IMR-90 (cell line): ENCODE data around the gene CFAP299. TPM values are rescaled to one million over a fixed set of nuclear protein-coding genes. Genes with fewer than 3 reads are reported as not detected.

Source experiments
- ATAC-seq: fragments of 200-7000 bp; cut with Tn5 transposase; 2 replicates; pipeline ENCODE4 v1.9.1; 2020; ENCODE audit warnings: low read depth, mild to moderate bottlenecking, moderate library complexity
- BruUV-seq: library from RNA; stranded (reverse); fragments of 400-500 nt; replicated peaks from 2 replicates; lab custom pipeline; 2021; lab: Mats Ljungman, UMichigan
- CTCF ChIA-PET: fragments of 300-600 bp; formaldehyde crosslinking; extraction: SDS; loops from one replicate; lab custom pipeline; 2021; ENCODE audit warnings: antibody characterized with exemption; lab: Yijun Ruan, JAX
- POLR2A ChIA-PET: fragments of 300-600 bp; sonication (Branson Sonifier 250); formaldehyde crosslinking; loops from one replicate; lab custom pipeline; 2022; ENCODE audit warnings: antibody characterized with exemption; ENCODE audit not compliant: unreplicated experiment; lab: Charles Lee
- DNase-seq: peaks from one replicate; pipeline ENCODE4 v3.0.0; 2013
- H2AFZ ChIP-seq: replicated peaks from 2 replicates; pipeline ENCODE3; 2013; ENCODE audit warnings: low read length, mild to moderate bottlenecking; ENCODE audit not compliant: poor library complexity
- H2AK5ac ChIP-seq: 2 replicates; pipeline ENCODE4 v1.6.1; 2013; ENCODE audit warnings: low read depth, low read length, inconsistent platforms
- H2AK9ac ChIP-seq: replicated peaks from 2 replicates; pipeline ENCODE3; 2013; ENCODE audit warnings: mild to moderate bottlenecking, low read depth, low read length, moderate library complexity; ENCODE audit not compliant: poor library complexity
- H2BK120ac ChIP-seq: 2 replicates; pipeline ENCODE4 v1.6.1; 2013; ENCODE audit warnings: low read depth, low read length, inconsistent platforms
- H2BK15ac ChIP-seq: 3 replicates; pipeline ENCODE4 v1.6.1; 2013; ENCODE audit warnings: low read depth, low read length, inconsistent platforms
- H2BK20ac ChIP-seq: 2 replicates; pipeline ENCODE4 v1.6.1; 2013; ENCODE audit warnings: low read depth, mild to moderate bottlenecking, inconsistent platforms, low read length, moderate library complexity
- H2BK5ac ChIP-seq: 2 replicates; pipeline ENCODE4 v1.6.1; 2013; ENCODE audit warnings: mild to moderate bottlenecking, low read depth, low read length, inconsistent platforms; ENCODE audit not compliant: poor library complexity, severe bottlenecking
- H3K14ac ChIP-seq: replicated peaks from 2 replicates; pipeline ENCODE4 v1.6.1; 2013; ENCODE audit warnings: low read depth, low read length, inconsistent platforms
- H3K18ac ChIP-seq: 2 replicates; pipeline ENCODE4 v1.6.1; 2013; ENCODE audit warnings: low read depth, low read length, control low read depth
- H3K23ac ChIP-seq: 2 replicates; pipeline ENCODE4 v1.6.1; 2013; ENCODE audit warnings: low read depth, low read length, inconsistent platforms
- H3K27ac ChIP-seq: 2 replicates; pipeline ENCODE4 v1.5.1; 2013; ENCODE audit warnings: mild to moderate bottlenecking, control low read depth, low read length; ENCODE audit not compliant: insufficient read depth
- H3K27me3 ChIP-seq: 2 replicates; pipeline ENCODE4 v1.6.1; 2013; ENCODE audit warnings: low read length; ENCODE audit not compliant: control insufficient read depth, insufficient read depth
- H3K36me3 ChIP-seq: 2 replicates; pipeline ENCODE4 v1.6.1; 2013; ENCODE audit warnings: low read length, mixed read lengths; ENCODE audit not compliant: control insufficient read depth, insufficient read depth
- H3K4ac ChIP-seq: 2 replicates; pipeline ENCODE4 v1.6.1; 2013; ENCODE audit warnings: low read depth, low read length, inconsistent platforms
- H3K4me1 ChIP-seq: 2 replicates; pipeline ENCODE4 v1.6.1; 2013; ENCODE audit warnings: low read length, mixed read lengths; ENCODE audit not compliant: control insufficient read depth, insufficient read depth
- H3K4me2 ChIP-seq: 2 replicates; pipeline ENCODE4 v1.6.1; 2013; ENCODE audit warnings: low read depth, mild to moderate bottlenecking, control low read depth, low read length, moderate library complexity
- H3K4me3 ChIP-seq: 2 replicates; pipeline ENCODE4 v1.5.1; 2013; ENCODE audit warnings: low read depth, mild to moderate bottlenecking, control low read depth, low read length, moderate library complexity; ENCODE audit not compliant: insufficient read depth
- H3K56ac ChIP-seq: 2 replicates; pipeline ENCODE4 v1.6.1; 2013; ENCODE audit warnings: low read length, inconsistent platforms; ENCODE audit not compliant: insufficient read depth; ENCODE audit errors: extremely low read depth
- H3K79me1 ChIP-seq, 2 experiments: 2 replicates each; pipeline ENCODE4 v1.6.1; 2013; ENCODE audit warnings: low read length in 2 of 2, inconsistent platforms in 1 of 2, low read depth in 1 of 2
- H3K9ac ChIP-seq: 2 replicates; pipeline ENCODE4 v1.6.1; 2013; ENCODE audit warnings: low read depth, low read length, control low read depth
- H3K9me1 ChIP-seq: 2 replicates; pipeline ENCODE4 v1.6.1; 2013; ENCODE audit warnings: low read length, inconsistent platforms; ENCODE audit not compliant: insufficient read depth
- H3K9me3 ChIP-seq: 2 replicates; pipeline ENCODE4 v1.6.1; 2013; ENCODE audit warnings: low read length; ENCODE audit not compliant: control insufficient read depth, insufficient read depth
- H4K20me1 ChIP-seq: 2 replicates; pipeline ENCODE4 v1.6.1; 2013; ENCODE audit warnings: low read length, inconsistent platforms; ENCODE audit not compliant: insufficient read depth
- H4K5ac ChIP-seq: 2 replicates; pipeline ENCODE4 v1.6.1; 2013; ENCODE audit warnings: mild to moderate bottlenecking, low read depth, low read length, control low read depth
- H4K8ac ChIP-seq, 2 experiments: 2 replicates each; pipeline ENCODE4 v1.6.1; 2013; ENCODE audit warnings: low read depth in 2 of 2, low read length in 2 of 2, control low read depth in 1 of 2, inconsistent platforms in 1 of 2
- H4K91ac ChIP-seq: 2 replicates; pipeline ENCODE4 v1.6.1; 2013; ENCODE audit warnings: low read depth, low read length, inconsistent platforms; ENCODE audit not compliant: insufficient read depth
- CEBPB ChIP-seq: IDR thresholded peaks from 2 replicates; pipeline ENCODE4 v1.6.1; 2012; ENCODE audit warnings: low read depth, low read length, improper control_type of control experiment
- ELK1 ChIP-seq: fragments of 150-350 bp; IDR thresholded peaks from 2 replicates; pipeline ENCODE4 v1.6.1; 2016; ENCODE audit warnings: low read depth, mild to moderate bottlenecking, low read length, moderate library complexity, borderline replicate concordance
- MAFK ChIP-seq: IDR thresholded peaks from 2 replicates; pipeline ENCODE4 v1.6.1; 2012; ENCODE audit warnings: low read depth, low read length, improper control_type of control experiment
- MXI1 ChIP-seq: IDR thresholded peaks from 2 replicates; pipeline ENCODE4 v1.6.1; 2012; ENCODE audit warnings: low read depth, mild to moderate bottlenecking, low read length, moderate library complexity, borderline replicate concordance
- RCOR1 ChIP-seq: IDR thresholded peaks from 2 replicates; pipeline ENCODE4 v1.6.1; 2012; ENCODE audit warnings: mild to moderate bottlenecking, low read length, improper control_type of control experiment; ENCODE audit not compliant: insufficient replicate concordance
- USF2 ChIP-seq: fragments of 150-350 bp; IDR thresholded peaks from 2 replicates; pipeline ENCODE4 v1.6.1; 2017; ENCODE audit warnings: mild to moderate bottlenecking, antibody characterized with exemption, low read length, low read depth
- WGBS, 2 experiments: methylation state at CpG; one replicate each; pipeline versions ENCODE4 v1.1.5 to v1.1.7; 2013; ENCODE audit warnings: missing lambda C conversion rate in 2 of 2; ENCODE audit not compliant: insufficient read length in 1 of 2; ENCODE audit errors: extremely low coverage in 2 of 2; 5-methylcytosine and 5-hydroxymethylcytosine counted together
- dilution Hi-C: fragments of 300-500 bp; cut with HindIII; formaldehyde crosslinking; loops from one replicate; pipeline ENCODE4 v1.14.3; 2018; ENCODE audit warnings: low sequenced_read_pairs; ENCODE audit not compliant: unreplicated experiment
- in situ Hi-C: fragments of 300-500 bp; cut with MboI; formaldehyde crosslinking; loops from 3 replicates; pipeline ENCODE4 v1.14.3; 2019; ENCODE audit warnings: low sequenced_read_pairs, inconsistent platforms, mixed read lengths
- intact Hi-C: fragments of 100-400 bp; cut with micrococcal nuclease; formaldehyde crosslinking; loops from 2 replicates; pipeline ENCODE4 v1.10.0; 2022
- polyA plus RNA-seq, 3 experiments: library from polyadenylated mRNA; depleted of rRNA; stranded (reverse); fragments of >200 nt; gene quantifications; 2 replicates each; pipeline ENCODE4 v1.2.3, GENCODE V29; 2012; ENCODE audit warnings: low replicate concordance in 1 of 3
- total RNA-seq: library from RNA; depleted of rRNA; stranded (reverse); fragments of >200 nt; gene quantifications from 2 replicates; pipeline ENCODE4 v1.2.3, GENCODE V29; 2012

CFAP299 gene
- total and polyA plus RNA-seq, 2 of the 4 experiments (the other 2 are of a cell fraction), result 1.0 to 1.1 TPM

- no peaks in the 10 kb centered on the region for H3K9me3 ChIP-seq
- H4K91ac ChIP-seq, result no peak overlapping the region
- H2AK5ac ChIP-seq, result no peak overlapping the region
- peaks cover 8% of the 10 kb centered on the region for H3K4me1 ChIP-seq
- ATAC-seq (peak; percentile 75), DNase-seq (peak; percentile 58)
- no peaks in the 10 kb centered on the region for H3K36me3 ChIP-seq
- no peak overlapping the region for H3K4me2 ChIP-seq
- ChIA-PET CTCF (no interaction called here), POLR2A (no interaction called here)
- H3K9me1 ChIP-seq, result 0 out of 2 replicates have a peak, but pooled peaks cover 4% of the 10 kb centered on the region
- no peak overlapping the region for H3K23ac ChIP-seq
- H2BK15ac ChIP-seq, result no peak overlapping the region
- H2BK20ac ChIP-seq, result no peak overlapping the region
- in situ Hi-C loops (no loop called here), dilution Hi-C loops (no loop called here), intact Hi-C loops (no loop called here)
- H2AK9ac ChIP-seq, result no peak overlapping the region
- no peaks in the 10 kb centered on the region for H3K79me1 ChIP-seq
- H4K20me1 ChIP-seq, result no peaks in the 10 kb centered on the region
- H3K9ac ChIP-seq, result no peak overlapping the region
- H4K8ac ChIP-seq, result peak overlapping the region in 1 of 2 experiments; percentile 58; a peak in 1 of 4 replicates
- no peaks in the 10 kb centered on the region for H3K27me3 ChIP-seq
- peak overlapping the region; percentile 28 for H2BK5ac ChIP-seq
- H3K4me3 ChIP-seq, result no peak overlapping the region
- no peak overlapping the region for H2AFZ ChIP-seq
- no CpG with 5 or more reads among the region's 2 CpGs for WGBS, 2 experiments
- H3K14ac ChIP-seq, result peak overlapping the region; percentile 31; the same call in 1 of the 2 replicates
- H4K5ac ChIP-seq, result no peak overlapping the region
- peak overlapping the region; percentile 9; the same call in 1 of the 2 replicates for H3K18ac ChIP-seq
- H2BK120ac ChIP-seq, result peak overlapping the region; percentile 55; the same call in 1 of the 2 replicates
- no peak overlapping the region for H3K56ac ChIP-seq
- H3K4ac ChIP-seq, result no peak overlapping the region
- no peak overlapping the region for H3K27ac ChIP-seq
- no TSS peak for BruUV-seq
- TF ChIP-seq USF2 (no peak), CEBPB (peak; percentile 77), RCOR1 (no peak), MAFK (no peak), ELK1 (no peak), MXI1 (no peak)
Observed at GRCh38 chr4:80424225-80424581, 88.7 kb downstream of the CFAP299 start.
